A673 (cell line): ENCODE results near the gene HAUS3. TPM values are rescaled to one million over a fixed set of nuclear protein-coding genes. Genes with fewer than 3 reads are reported as not detected.

Experiments
- BruUV-seq: library from RNA; stranded (reverse); fragments of 400-500 nt; replicated peaks from 2 replicates; lab custom pipeline; 2021; lab: Mats Ljungman, UMichigan
- CTCF ChIA-PET: fragments of 300-600 bp; sonication (Branson Sonifier 250); formaldehyde crosslinking; loops from one replicate; lab custom pipeline; 2022; ENCODE audit warnings: antibody characterized with exemption; lab: Charles Lee
- POLR2A ChIA-PET: fragments of 300-600 bp; sonication (Branson Sonifier 250); formaldehyde crosslinking; loops from one replicate; lab custom pipeline; 2022; ENCODE audit warnings: antibody characterized with exemption; ENCODE audit not compliant: low non-redundant PET; lab: Charles Lee
- DNase-seq: peaks from one replicate; pipeline ENCODE4 v3.0.0-alpha.2; 2015; ENCODE audit warnings: low spot score
- H3K27ac ChIP-seq: fragments of 200-600 bp; sonication (generic); 2 replicates; pipeline ENCODE4 v1.5.1; 2016; ENCODE audit warnings: mixed run types, low read depth, mild to moderate bottlenecking, mixed read lengths, antibody characterized with exemption, low read length; ENCODE audit not compliant: poor library complexity, severe bottlenecking
- H3K27me3 ChIP-seq: fragments of 200-600 bp; sonication (generic); replicated peaks from 2 replicates; pipeline ENCODE4 v1.6.1; 2017; ENCODE audit warnings: mixed run types, low read depth, mild to moderate bottlenecking, mixed read lengths, antibody characterized with exemption, low read length; ENCODE audit not compliant: insufficient read depth, poor library complexity
- H3K36me3 ChIP-seq: fragments of 200-600 bp; sonication (generic); 2 replicates; pipeline ENCODE4 v1.6.1; 2016; ENCODE audit warnings: mixed run types, mild to moderate bottlenecking, mixed read lengths, antibody characterized with exemption, low read length; ENCODE audit not compliant: insufficient read depth, poor library complexity, severe bottlenecking
- H3K4me1 ChIP-seq: fragments of 200-600 bp; sonication (generic); 2 replicates; pipeline ENCODE4 v1.6.1; 2017; ENCODE audit warnings: mixed run types, mild to moderate bottlenecking, mixed read lengths, antibody characterized with exemption, low read length; ENCODE audit not compliant: insufficient read depth, poor library complexity, severe bottlenecking
- H3K4me3 ChIP-seq: fragments of 200-600 bp; sonication (generic); 2 replicates; pipeline ENCODE4 v1.5.1; 2016; ENCODE audit warnings: low read depth, mixed run types, mild to moderate bottlenecking, mixed read lengths, low read length; ENCODE audit not compliant: poor library complexity, severe bottlenecking
- H3K9me3 ChIP-seq: fragments of 200-600 bp; sonication (generic); 2 replicates; pipeline ENCODE4 v1.6.1; 2016; ENCODE audit warnings: mixed run types, low read depth, mild to moderate bottlenecking, mixed read lengths, antibody characterized with exemption, low read length; ENCODE audit not compliant: poor library complexity, severe bottlenecking
- EZH2 ChIP-seq: fragments of 200-600 bp; sonication (generic); IDR thresholded peaks from 2 replicates; pipeline ENCODE4 v1.6.1; 2017; ENCODE audit warnings: borderline replicate concordance, low read depth, mild to moderate bottlenecking, mixed read lengths, antibody characterized with exemption, low read length; ENCODE audit not compliant: poor library complexity, severe bottlenecking
- intact Hi-C: fragments of 100-400 bp; cut with micrococcal nuclease; formaldehyde crosslinking; loops from one replicate; pipeline ENCODE4 v1.10.0; 2022; ENCODE audit not compliant: unreplicated experiment
- total RNA-seq: library from RNA; stranded (reverse); gene quantifications from 2 replicates; pipeline ENCODE4 v1.2.3, GENCODE V29; 2021
- TF ChIP-seq, protein P1 (sequence below): fragments of 300-800, 200-600 bp; sonication (generic); conservative IDR thresholded peaks from 2 replicates; pipeline ENCODE4 v1.5.1; 2017; ENCODE audit warnings: low read depth, mild to moderate bottlenecking, antibody characterized with exemption, low read length, moderate library complexity, mixed read lengths

HAUS3 gene
- total RNA-seq, 1 experiment from 2014 or later, result 27.7 TPM

DNA sequence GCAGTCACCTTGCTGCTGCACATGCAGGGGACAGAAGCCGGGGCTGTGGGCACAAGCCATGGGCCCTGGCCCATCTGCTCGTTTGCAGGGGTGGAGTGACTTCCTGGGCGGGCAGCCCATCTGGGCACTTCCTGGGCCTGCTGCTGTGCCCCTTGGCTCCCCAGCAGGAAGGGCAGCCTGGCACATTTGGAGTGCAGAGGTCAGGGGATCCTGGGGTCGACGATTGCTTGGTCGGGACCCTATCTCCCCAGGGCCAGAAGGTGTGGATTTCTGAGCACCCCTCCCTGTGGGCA lies 30.9 kb upstream of the HAUS3 start:
- H3K27ac ChIP-seq, result no peak overlapping the region
- TF ChIP-seq EZH2, result no peak
- TF ChIP-seq, protein P1, sequence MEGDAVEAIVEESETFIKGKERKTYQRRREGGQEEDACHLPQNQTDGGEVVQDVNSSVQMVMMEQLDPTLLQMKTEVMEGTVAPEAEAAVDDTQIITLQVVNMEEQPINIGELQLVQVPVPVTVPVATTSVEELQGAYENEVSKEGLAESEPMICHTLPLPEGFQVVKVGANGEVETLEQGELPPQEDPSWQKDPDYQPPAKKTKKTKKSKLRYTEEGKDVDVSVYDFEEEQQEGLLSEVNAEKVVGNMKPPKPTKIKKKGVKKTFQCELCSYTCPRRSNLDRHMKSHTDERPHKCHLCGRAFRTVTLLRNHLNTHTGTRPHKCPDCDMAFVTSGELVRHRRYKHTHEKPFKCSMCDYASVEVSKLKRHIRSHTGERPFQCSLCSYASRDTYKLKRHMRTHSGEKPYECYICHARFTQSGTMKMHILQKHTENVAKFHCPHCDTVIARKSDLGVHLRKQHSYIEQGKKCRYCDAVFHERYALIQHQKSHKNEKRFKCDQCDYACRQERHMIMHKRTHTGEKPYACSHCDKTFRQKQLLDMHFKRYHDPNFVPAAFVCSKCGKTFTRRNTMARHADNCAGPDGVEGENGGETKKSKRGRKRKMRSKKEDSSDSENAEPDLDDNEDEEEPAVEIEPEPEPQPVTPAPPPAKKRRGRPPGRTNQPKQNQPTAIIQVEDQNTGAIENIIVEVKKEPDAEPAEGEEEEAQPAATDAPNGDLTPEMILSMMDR, result no peak
- no TSS peak for BruUV-seq
- H3K4me1 ChIP-seq, result no peaks in the 10 kb centered on the region
- intact Hi-C loops, result no loop called here
- POLR2A ChIA-PET, result no interaction called here
- H3K36me3 ChIP-seq, result no peaks in the 10 kb centered on the region
- no peaks in the 10 kb centered on the region for H3K9me3 ChIP-seq
- DNase-seq, result no peak
- H3K27me3 ChIP-seq, result no peaks in the 10 kb centered on the region
- H3K4me3 ChIP-seq, result no peak overlapping the region
- CTCF ChIA-PET, result no interaction called here

DNA sequence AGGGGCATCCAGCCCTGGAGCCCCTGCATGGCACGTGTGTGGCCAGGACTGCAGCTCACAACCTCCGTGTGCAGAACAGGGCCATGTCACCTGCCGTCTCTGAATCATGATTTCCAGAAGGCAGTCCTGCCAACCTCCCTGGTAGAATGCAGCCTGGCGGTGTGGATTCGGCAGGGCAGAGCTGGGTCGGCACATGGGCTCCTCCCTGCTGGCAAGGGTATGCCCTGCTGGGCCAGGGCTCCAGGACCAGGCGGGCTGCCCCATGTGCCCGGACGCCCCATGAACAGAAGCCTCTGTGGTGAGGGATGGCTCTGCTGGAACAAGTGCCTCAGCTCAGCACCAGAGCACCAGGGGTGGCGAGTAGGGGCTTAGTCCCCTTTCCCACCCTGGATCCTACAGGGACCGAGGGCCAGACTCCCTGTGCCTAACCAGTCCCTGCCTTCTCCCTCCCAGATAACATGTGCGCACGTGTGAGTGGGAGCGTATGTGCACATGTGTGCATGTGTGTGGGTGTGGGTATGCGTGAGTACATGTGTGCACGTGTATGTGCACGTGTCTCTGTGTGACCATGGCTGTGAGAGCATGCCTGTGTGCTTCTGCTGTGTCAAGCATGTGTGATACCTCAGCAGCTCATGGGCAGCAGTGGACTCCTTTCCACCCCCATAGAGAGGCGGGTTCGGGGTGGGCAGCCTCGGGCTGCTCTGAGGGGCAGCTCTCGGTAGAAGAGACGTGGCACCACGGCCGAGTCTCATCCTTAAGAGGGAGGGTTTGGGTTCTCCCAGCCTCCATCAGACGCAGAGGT lies 30.3 kb upstream of the HAUS3 start:
- H3K9me3 ChIP-seq, result no peaks in the 10 kb centered on the region
- H3K27me3 ChIP-seq, result no peaks in the 10 kb centered on the region
- H3K4me1 ChIP-seq, result no peaks in the 10 kb centered on the region
- H3K36me3 ChIP-seq, result no peaks in the 10 kb centered on the region
- intact Hi-C loops, result no loop called here
- H3K27ac ChIP-seq, result no peak overlapping the region
- no peak for DNase-seq
- H3K4me3 ChIP-seq, result no peak overlapping the region
- no peak for TF ChIP-seq EZH2
- TF ChIP-seq, protein P1, result no peak
- ChIA-PET CTCF (no interaction called here), POLR2A (no interaction called here)
- no TSS peak for BruUV-seq

DNA sequence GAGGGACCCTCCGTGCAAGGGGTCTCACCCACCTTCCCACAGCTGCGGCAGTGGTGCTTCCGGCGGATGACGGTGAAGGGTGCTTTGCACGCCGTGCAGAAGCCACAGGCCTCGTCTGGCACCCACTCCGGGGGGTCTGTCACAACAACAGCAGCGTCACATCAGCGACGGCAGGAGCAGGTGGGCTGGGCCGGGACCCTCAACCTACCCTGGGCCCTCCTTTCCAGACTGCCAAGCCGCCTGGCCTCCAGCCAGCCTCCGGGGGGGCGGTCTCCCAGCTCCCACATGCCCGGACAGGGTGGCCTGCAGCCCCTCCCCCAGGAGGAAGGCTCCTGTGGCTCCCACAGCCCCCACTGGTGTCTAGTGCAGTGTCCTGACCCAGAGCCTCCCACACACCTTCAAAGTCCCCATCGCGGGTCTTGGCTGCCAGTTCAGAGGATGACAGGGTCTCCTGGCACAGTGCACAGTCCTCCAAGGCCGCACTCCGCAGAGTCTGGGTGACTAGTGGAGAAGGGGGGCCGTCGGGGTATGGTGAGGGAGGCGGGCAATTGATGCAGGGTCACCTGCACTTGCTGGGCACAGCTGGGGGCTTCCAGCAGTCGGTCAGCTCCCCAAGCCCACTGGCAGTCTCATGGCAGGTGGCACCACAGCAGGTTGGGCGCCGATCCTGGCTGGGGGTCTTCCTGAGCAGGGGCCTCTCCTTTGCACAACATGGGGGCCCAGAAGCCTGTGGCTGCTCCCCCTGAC lies 29.5 kb upstream of the HAUS3 start:
- CTCF ChIA-PET, result no interaction called here
- TF ChIP-seq, protein P1, result no peak
- no peak for TF ChIP-seq EZH2
- Histone ChIP-seq H3K4me3 (no peak overlapping the region), H3K27ac (no peak overlapping the region), H3K27me3 (no peaks in the 10 kb centered on the region), H3K9me3 (no peaks in the 10 kb centered on the region), H3K36me3 (no peaks in the 10 kb centered on the region), H3K4me1 (no peaks in the 10 kb centered on the region)
- intact Hi-C loops, result no loop called here
- POLR2A ChIA-PET, result no interaction called here
- BruUV-seq, result no TSS peak
- no peak for DNase-seq
